HG03175 (cell line): ENCODE data around the gene MCTP2.
A peak's percentile ranks its signal among the peaks of the same experiment; 100 is the strongest.
"Not testable (repeated sequence)": the region's sequence is repeated elsewhere in the genome, so short reads cannot be mapped to it uniquely, and the experiment has no call there.

ENCODE experiments used
- ATAC-seq: cut with Tn5 transposase; IDR thresholded peaks from one replicate; pipeline ENCODE4 v1.9.1; 2021; ENCODE audit warnings: mild to moderate bottlenecking, moderate library complexity; ENCODE audit not compliant: unreplicated experiment

The MCTP2 gene

GRCh38 chr15:94234300-94234699 lies 2.9 kb downstream of the MCTP2 start:
- no peak for ATAC-seq

GRCh38 chr15:94235041-94235440 lies 3.7 kb downstream of the MCTP2 start:
- no peak for ATAC-seq

DNA sequence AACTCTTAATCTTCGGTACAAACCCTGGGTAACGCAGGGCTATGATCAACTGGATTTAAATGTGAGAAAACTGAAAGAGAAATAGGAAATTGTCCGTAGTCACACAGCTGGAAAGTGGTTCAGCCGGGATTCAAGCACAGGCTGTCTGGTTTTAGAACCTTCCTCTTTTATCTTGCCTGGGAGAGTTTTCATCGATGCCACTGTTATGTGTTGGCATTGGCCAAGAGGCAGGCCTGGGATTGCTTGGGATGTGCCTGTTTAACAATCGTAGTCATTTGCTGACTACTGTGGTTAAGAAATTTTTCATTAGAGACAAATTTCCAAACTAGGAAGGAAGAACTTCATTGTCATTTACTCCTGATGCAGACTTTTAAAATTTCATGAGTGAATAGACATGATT lies 4.3 kb downstream of the MCTP2 start:
- no peak for ATAC-seq

DNA sequence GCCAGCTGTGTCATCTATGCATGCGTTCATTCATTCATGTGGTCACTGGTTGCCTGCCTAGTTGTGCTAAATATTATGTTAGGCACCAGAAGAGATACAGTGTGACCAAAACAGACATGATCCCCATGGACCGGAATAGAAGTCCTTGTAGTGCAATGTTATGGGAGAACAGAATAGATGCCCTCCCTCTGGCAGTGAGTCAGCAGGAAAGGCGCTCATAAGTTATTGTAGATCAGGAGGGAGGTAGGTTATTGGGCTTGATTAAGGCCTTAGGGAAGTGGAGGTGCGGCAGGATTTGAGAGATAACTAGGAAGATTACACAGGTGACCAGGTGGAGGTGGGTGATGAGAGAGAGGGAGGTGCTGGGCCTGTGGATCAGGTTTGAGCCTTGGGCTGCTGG lies 5.2 kb downstream of the MCTP2 start:
- no peak for ATAC-seq

DNA sequence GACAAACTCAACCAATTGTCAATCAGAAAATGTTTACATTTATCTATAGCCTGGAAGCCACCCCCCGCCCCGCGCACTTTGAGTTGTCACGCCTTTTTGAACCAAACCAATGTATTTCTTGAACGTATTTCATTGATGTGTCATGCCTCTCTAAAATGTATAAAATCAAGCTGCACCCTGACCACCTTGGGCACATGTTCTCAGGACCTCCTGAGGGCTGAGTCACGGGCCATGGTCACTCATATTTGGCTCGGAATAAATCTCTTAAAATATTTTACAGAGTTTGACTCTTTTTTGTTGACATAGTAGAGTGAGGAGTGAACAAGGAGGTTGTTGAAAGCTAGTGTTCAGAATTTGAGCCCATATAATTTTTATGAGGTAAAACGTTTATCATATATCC lies 6.5 kb downstream of the MCTP2 start:
- ATAC-seq, result no peak

GRCh38 chr15:94238539-94239118 lies 7.3 kb downstream of the MCTP2 start:
- peak; percentile 79 for ATAC-seq

GRCh38 chr15:94239474-94239873 lies 8.1 kb downstream of the MCTP2 start:
- no peak for ATAC-seq

GRCh38 chr15:94240480-94240879 lies 9.1 kb downstream of the MCTP2 start:
- no peak for ATAC-seq

DNA sequence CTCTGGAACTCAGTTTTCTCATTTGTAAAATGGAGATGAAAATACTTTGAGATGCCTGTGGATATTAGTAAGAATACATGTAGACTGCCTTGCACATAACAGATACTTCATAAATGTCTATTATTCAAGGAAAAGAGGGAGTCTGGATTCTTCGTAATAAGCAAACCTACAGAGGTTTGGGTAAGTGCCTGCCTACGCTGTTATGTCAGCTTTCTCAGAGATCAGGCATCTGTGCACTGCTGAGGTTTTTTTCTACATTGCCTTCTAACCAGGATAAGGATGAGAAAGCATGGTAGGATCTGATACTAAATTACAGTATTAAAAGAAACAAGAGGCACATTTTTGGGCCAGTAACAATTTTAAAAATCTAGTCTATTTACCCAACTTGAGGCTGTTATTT lies 10.9 kb downstream of the MCTP2 start:
- no peak for ATAC-seq

DNA sequence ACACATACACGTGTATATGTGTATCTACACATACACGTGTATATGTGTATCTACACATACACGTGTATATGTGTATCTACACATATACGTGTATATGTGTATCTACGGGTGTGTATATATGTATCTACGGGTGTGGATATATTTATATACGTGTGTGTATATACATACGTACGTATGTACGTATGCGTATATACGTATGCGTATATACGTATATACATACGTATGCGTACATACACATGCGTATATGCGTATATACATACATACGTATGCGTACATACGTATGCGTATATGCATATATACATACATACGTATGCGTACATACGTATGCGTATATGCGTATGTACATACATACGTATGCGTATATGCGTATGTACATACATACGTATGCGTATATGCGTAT lies 11.6 kb downstream of the MCTP2 start:
- not testable (repeated sequence) for ATAC-seq

DNA sequence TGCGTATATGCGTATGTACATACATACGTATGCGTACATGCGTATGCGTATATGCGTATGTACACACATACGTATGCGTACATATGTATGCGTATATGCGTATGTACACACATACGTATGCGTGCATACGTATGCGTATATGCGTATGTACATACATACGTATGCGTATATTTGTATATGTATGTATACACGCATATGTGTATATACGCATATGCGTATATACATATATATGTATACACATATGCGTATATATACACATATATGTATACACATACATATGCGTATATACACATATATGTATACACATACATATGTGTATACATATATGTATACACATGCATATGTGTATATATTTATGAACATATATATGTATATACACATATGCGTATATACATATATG lies 12.1 kb downstream of the MCTP2 start:
- ATAC-seq, result no peak

DNA sequence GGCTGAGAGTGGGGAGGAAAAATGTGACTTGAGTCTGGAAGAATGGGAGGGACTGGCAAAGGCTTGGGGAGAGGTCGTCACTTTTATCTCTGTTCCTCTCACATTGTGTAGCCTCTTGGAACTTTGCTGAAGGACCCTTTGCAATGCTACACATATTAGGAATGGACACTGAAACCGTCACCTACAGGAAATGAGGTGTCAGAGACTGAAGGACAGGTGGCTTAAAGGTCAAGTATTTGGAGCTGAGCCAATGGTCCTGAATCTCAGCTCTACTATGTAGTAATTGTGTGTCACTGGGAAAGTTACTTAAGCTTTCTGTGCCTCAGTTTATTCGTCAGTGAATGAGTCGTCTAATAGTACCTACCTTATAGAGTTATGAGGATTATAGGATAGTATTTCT lies 14.7 kb downstream of the MCTP2 start:
- no peak for ATAC-seq

GRCh38 chr15:94247789-94248638 lies 16.7 kb downstream of the MCTP2 start:
- no peak for ATAC-seq

- ATAC-seq, result no peak
Measured at GRCh38 chr15:94250801-94251200, 19.4 kb downstream of the MCTP2 start.

GRCh38 chr15:94252223-94252766 lies 20.9 kb downstream of the MCTP2 start:
- ATAC-seq, result no peak

- ATAC-seq, result no peak
Measured at GRCh38 chr15:94252906-94253491, 21.6 kb downstream of the MCTP2 start.

- peak; percentile 69 for ATAC-seq
Measured at GRCh38 chr15:94253742-94254141, 22.4 kb downstream of the MCTP2 start.

- no peak for ATAC-seq
Measured at GRCh38 chr15:94255540-94255939, 24.2 kb downstream of the MCTP2 start.

- ATAC-seq, result no peak
Measured at GRCh38 chr15:94256511-94256910, 25.1 kb downstream of the MCTP2 start.

DNA sequence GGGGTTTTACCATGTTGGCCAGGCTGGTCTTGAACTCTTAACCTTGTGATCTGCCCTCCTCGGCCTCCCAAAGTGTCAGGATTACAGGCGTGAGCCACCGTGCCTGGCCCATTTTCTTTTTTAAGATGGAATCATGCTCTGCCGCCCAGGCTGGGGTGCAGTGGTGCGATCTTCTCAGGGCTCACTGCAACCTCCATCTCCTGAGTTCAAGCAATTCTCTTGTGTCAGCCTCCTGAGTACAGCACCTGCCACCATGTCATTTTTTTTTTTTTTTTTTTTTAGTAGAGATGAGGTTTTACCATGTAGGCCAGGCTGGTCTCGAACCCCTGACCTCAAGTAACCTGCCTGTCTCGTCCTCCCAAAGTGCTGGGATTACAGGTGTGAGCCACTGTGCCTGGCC lies 26.4 kb downstream of the MCTP2 start:
- peak; percentile 4 for ATAC-seq

- ATAC-seq, result peak; percentile 72
Measured at GRCh38 chr15:94258246-94258645, 26.9 kb downstream of the MCTP2 start.
